A549 (cell line): ENCODE results near the gene MAP3K14.
A peak's percentile ranks its signal among the peaks of the same experiment; 100 is the strongest.

Source experiments
- ATOH8 ChIP-seq: fragments of 250-450 bp; sonication (Bioruptor Pico); IDR thresholded peaks from 2 replicates; pipeline ENCODE4 v1.5.0; 2020; ENCODE audit warnings: low read depth, mild to moderate bottlenecking, moderate library complexity
- CBX8 ChIP-seq: fragments of 200-600 bp; sonication (generic); IDR thresholded peaks from 2 replicates; pipeline ENCODE4 v1.6.1; 2016
- CTCF ChIP-seq: fragments of >200 bp; sonication (Bioruptor Twin); formaldehyde crosslinking; IDR thresholded peaks from 3 replicates; pipeline ENCODE4 v1.5.1; 2016
- ELK1 ChIP-seq: fragments of 150-350 bp; IDR thresholded peaks from 2 replicates; pipeline ENCODE4 v1.6.1; 2014; ENCODE audit warnings: low read depth, mild to moderate bottlenecking, low read length
- EP300 ChIP-seq, 2 experiments: fragments of >200 bp; sonication (Bioruptor Twin); formaldehyde crosslinking; IDR thresholded peaks; 2 replicates in 1 of 2; 3 replicates in 1 of 2; pipeline ENCODE4 v1.6.1; 2016 to 2017
- ESRRA ChIP-seq: fragments of 150-350 bp; IDR thresholded peaks from 2 replicates; pipeline ENCODE4 v1.6.1; 2014; ENCODE audit warnings: mild to moderate bottlenecking, low read length, borderline replicate concordance
- MYC ChIP-seq: IDR thresholded peaks from 2 replicates; pipeline ENCODE4 v1.6.1; 2012; ENCODE audit warnings: mild to moderate bottlenecking, inconsistent platforms, low read length, improper control_type of control experiment, borderline replicate concordance
- PBX3 ChIP-seq: IDR thresholded peaks from 2 replicates; pipeline ENCODE4 v1.6.1; 2012
- PHF8 ChIP-seq: fragments of 200-600 bp; sonication (generic); IDR thresholded peaks from 2 replicates; pipeline ENCODE4 v1.6.1; 2016; ENCODE audit warnings: low read depth, mild to moderate bottlenecking, antibody characterized with exemption, moderate library complexity, borderline replicate concordance
- POLR2A ChIP-seq: IDR thresholded peaks from 2 replicates; pipeline ENCODE4 v1.6.1; 2012; ENCODE audit warnings: mild to moderate bottlenecking, low read length
- RAD21 ChIP-seq, 2 experiments: fragments of >200 bp in 1 of 2; sonication (Bioruptor Twin) in 1 of 2; formaldehyde crosslinking in 1 of 2; IDR thresholded peaks in 1 of 2; conservative IDR thresholded peaks in 1 of 2; 2 replicates in 1 of 2; 3 replicates in 1 of 2; pipeline ENCODE4 v1.6.1; 2012 to 2018; ENCODE audit warnings: inconsistent platforms in 1 of 2
- RFX5 ChIP-seq: fragments of 450-650 bp; IDR thresholded peaks from 2 replicates; pipeline ENCODE4 v1.7.1; 2014; ENCODE audit warnings: antibody characterized with exemption, mild to moderate bottlenecking, moderate library complexity

- TF ChIP-seq RFX5 (no peak), POLR2A (no peak), CTCF (no peak), ELK1 (no peak), EP300 (IDR thresholded peaks at IDR 0.05) (peak; percentile 55 to 77; a peak in 3 of 5 replicates), ESRRA (no peak), CBX8 (no peak), PHF8 (no peak), ATOH8 (CRISPR knock-in tag) (0 out of 2 replicates have a peak, but pooled peaks have one; percentile 34), MYC (no peak), PBX3 (peak; percentile 73), RAD21 (conservative IDR thresholded peaks at IDR 0.05 in 1 of 2, IDR thresholded peaks at IDR 0.05 in 1 of 2) (peak; percentile 31 to 40)
These were observed 4.2 kb upstream of the MAP3K14 start for GRCh38 chr17:45320931-45321461.
